Right lobe of liver (tissue), 4 donors: ENCODE data around the gene CHMP4B.

Source experiments
- CTCF ChIP-seq, 4 donors: fragments of 200-600 bp in 3 of 4; fragments of 450-650 bp in 1 of 4; IDR thresholded peaks; one replicate each; pipeline versions ENCODE4 v1.5.1 to v1.8.0; 2016 to 2022; ENCODE audit warnings: antibody characterized with exemption in 4 of 4, mild to moderate bottlenecking in 2 of 4
- POLR2A ChIP-seq: fragments of 450-650 bp; IDR thresholded peaks from one replicate; pipeline ENCODE4 v1.6.1; 2017; ENCODE audit warnings: antibody characterized with exemption, mild to moderate bottlenecking
- donor health status: DM: no; HTN: no; CAD: no.
- donor health status: DM: no; HTN: no; CAD: no.
- donor health status: DM: no; HTN: yes; CAD: no.

- TF ChIP-seq CTCF (IDR thresholded peaks at IDR 0.05) (no peak), POLR2A (no peak)
Observed at GRCh38 chr20:33875055-33875454, 63.9 kb downstream of the CHMP4B start.
